AG10803 (cell line): ENCODE results near the gene RAD21L1.
A peak's percentile ranks its signal among the peaks of the same experiment; 100 is the strongest.

Source experiments
- DNase-seq: peaks from one replicate; pipeline ENCODE4 v3.0.0; 2010; ENCODE audit warnings: low read depth
- H3K4me3 ChIP-seq: 2 replicates; pipeline ENCODE4 v1.5.1; 2011; ENCODE audit warnings: mild to moderate bottlenecking, low read length, control low read depth
- CTCF ChIP-seq: conservative IDR thresholded peaks from 2 replicates; pipeline ENCODE4 v1.5.1; 2011; ENCODE audit warnings: mild to moderate bottlenecking, low read length, control low read depth, inconsistent platforms

The RAD21L1 gene

GRCh38 chr20:1225783-1226654, at the start of gene RAD21L1:
Gene RAD21L1, plus strand, starts transcription at chr20:1226044. Its CDS starts 2,410 bp downstream, at chr20:1228454.
- TF ChIP-seq CTCF = no peak
- H3K4me3 ChIP-seq = peak within 1 kb of the TSS; percentile 66
- peak; percentile 62 for DNase-seq

DNA sequence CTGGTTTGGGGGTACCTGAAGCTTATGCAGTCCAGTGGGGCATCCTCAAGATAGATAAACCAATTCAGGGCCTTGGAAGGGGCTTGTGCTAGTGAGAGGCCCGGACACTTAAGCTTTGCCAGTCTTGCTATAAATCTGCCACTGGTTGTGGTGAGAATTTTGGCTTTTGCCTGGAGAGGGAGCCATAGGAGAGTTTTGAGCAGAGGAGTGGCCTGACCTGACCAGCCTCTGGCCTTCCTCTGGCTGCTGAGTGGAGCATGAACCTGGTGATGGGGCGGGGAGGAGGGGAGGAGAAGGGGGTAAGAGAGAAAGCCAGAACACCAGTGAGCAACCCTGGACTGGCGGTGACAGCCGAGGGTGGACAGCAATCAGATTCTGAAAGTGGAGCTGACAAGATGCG, 48.2 kb upstream of the RAD21L1 start:
- DNase-seq = no peak
- no peak overlapping the region for H3K4me3 ChIP-seq
- TF ChIP-seq CTCF = no peak

DNA sequence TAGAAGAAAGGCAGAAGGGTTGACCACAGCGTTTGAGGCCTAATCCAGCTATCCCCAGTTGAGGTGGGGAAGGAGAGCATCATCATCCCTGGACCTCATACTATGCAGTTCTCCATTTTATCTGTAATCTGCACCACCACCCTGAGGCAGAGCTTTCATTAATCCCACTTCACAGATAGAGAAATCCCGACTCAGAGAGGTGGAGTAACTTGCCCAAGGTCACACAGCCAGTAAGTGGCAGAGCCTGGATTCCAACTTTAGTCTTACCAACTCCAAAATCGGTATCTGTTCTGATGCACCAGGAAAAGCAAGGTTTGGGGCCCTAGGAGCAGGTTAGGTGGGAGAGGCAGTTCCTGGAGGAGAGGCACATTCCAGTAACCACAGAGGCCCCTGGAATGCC, 47.7 kb upstream of the RAD21L1 start:
- TF ChIP-seq CTCF = no peak
- DNase-seq = no peak
- H3K4me3 ChIP-seq = no peak overlapping the region

- H3K4me3 ChIP-seq = no peak overlapping the region
- DNase-seq = no peak
- TF ChIP-seq CTCF = no peak
Observed at GRCh38 chr20:1178623-1179022, 47.2 kb upstream of the RAD21L1 start.

DNA sequence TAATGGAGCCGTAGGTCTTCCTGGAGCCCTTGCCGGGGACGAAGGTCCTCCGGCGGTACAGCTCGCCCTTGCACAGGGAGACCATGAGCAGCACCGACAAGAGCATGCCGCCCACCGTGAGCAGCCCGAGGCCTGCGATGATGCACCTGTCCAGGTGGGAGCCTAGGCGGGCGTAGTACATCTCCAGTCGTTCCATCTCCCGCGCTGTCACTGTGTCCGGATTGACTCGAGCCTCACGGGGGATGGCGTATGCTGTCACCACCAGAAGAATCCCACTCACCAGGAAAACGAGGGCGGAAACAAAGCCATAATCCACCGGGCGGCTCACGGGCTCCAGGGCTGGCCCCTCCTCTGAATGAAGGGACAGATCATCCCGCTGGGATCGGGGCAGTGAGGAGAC, 44.9 kb upstream of the RAD21L1 start:
- TF ChIP-seq CTCF = no peak
- no peak for DNase-seq

DNA sequence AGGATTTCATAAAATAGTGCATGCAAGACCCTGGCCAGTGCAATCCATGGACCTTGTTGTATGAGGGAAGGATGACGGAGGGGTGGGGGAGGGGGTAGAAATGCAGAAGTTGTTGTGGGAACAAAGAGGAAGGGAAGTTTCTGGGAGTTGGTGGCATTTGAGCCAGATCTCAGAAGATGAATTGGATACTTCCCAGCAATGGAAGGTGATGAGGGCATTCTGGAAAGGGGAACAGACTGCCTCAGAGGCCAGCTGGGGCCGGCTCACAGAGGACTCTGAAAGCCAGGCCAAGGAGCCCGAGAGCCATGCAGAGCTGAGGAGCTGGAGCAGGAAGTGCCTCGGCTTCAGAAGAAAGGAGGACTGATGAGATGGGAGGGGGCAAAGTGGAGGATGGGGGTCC, 43.7 kb upstream of the RAD21L1 start:
- DNase-seq = no peak
- H3K4me3 ChIP-seq = no peak overlapping the region
- TF ChIP-seq CTCF = no peak

More for the DNA sequence above, 44.9 kb upstream of the RAD21L1 start:
- H3K4me3 ChIP-seq = no peak overlapping the region

DNA sequence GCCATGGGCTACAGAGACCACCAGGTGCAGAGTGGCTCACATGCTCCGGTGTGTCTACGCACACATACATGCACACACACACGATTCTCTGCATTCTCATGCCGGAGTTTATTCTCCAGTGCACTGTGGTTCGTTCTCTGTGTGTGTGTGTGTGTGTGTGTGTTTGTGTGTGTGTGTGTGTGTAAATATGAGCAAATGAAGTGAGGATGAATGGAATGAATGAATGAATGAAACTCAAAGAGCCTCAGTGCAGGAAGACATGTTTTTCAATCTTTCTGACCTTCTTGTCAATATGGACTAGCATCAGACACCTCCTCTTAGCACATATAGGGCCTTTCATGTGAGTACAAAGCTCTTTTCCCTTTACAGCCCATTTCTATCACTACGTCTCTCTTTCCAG, 42.7 kb upstream of the RAD21L1 start:
- no peak overlapping the region for H3K4me3 ChIP-seq
- no peak for TF ChIP-seq CTCF
- DNase-seq = no peak
